HG03025 (cell line): ENCODE results near the gene RPL13A.
"Not testable (repeated sequence)": the region's sequence is repeated elsewhere in the genome, so short reads cannot be mapped to it uniquely, and the experiment has no call there.

Source experiments
- ATAC-seq: cut with Tn5 transposase; IDR thresholded peaks from one replicate; pipeline ENCODE4 v1.9.1; 2021; ENCODE audit warnings: mild to moderate bottlenecking, moderate library complexity; ENCODE audit not compliant: unreplicated experiment, low FRiP score

RPL13A gene

DNA sequence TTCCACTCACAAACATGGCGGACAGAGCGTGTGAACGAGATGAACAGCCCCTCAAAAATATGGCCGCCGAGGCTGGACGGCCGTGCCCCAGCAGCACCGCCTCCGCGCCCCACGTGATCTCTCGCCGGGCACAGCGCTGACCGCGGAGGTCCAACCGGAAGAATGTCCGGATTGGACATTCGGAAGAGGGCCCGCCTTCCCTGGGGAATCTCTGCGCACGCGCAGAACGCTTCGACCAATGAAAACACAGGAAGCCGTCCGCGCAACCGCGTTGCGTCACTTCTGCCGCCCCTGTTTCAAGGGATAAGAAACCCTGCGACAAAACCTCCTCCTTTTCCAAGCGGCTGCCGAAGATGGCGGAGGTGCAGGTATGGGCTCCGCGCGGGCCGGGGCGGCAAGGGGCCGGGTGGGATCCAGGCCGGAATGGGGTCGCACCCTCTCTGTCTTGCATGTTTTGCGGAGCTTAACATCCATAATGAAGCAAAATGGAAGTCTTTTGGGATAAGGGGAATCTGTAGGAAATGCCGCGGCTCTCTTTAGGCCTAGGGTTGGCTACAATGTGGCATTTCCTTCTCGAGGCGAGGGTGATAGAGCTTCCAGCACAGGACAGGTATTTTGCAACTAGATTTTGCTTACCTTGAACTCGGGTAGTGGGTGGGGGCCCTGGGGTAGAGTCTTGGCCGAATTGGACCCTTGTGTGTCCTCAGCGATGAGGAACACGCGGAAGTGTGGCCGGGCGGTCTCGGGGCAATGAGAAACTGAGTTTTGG is at the start of gene RPL13A:
Gene RPL13A (plus strand): TSS at position 332 of the 769 bp plus-strand sequence. CDS start 22 bp downstream, at position 354.
- peak; percentile 79 for ATAC-seq

DNA sequence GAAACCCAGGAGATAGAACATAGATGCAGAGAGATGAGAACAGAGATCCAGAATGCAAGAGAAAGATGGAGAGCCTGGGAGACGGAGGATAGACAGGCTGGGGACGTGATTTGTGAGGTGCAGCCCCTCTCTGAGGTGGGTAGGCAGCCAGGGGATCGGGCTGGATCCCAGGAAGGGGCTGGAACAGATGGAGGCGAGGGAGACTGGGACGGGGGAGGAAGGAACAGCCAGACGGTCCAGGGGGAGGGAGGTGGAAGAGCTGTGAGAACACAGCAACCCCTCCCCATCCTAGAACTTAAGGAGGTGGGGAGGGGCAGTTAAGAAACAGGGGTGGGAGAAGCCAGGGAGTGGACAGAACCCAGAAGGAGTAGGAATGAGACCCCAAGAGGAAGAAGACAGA is 49.1 kb upstream of the RPL13A start:
- ATAC-seq = no peak

DNA sequence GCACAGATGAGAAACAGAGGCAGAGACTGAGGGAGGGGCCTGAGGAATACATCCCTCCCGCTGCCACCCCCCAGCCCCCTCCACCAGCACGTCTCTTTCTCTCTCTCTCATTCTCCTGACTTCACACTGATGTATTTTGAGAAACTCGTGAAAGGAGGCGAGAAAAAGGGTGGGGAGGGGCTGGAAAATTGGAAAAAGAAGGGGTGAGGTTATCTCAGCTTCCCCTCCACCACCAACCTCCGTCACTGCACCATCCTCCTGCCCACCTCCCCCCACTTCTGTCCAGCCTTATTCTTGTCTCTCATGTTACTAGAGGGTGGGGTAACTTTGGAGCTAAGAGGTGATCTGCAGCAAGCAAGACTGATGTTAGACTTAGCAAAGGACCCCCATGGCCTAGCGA is 47.6 kb upstream of the RPL13A start:
- no peak for ATAC-seq

- ATAC-seq = no peak
Measured at GRCh38 chr19:49440439-49441209, 46.8 kb upstream of the RPL13A start.

DNA sequence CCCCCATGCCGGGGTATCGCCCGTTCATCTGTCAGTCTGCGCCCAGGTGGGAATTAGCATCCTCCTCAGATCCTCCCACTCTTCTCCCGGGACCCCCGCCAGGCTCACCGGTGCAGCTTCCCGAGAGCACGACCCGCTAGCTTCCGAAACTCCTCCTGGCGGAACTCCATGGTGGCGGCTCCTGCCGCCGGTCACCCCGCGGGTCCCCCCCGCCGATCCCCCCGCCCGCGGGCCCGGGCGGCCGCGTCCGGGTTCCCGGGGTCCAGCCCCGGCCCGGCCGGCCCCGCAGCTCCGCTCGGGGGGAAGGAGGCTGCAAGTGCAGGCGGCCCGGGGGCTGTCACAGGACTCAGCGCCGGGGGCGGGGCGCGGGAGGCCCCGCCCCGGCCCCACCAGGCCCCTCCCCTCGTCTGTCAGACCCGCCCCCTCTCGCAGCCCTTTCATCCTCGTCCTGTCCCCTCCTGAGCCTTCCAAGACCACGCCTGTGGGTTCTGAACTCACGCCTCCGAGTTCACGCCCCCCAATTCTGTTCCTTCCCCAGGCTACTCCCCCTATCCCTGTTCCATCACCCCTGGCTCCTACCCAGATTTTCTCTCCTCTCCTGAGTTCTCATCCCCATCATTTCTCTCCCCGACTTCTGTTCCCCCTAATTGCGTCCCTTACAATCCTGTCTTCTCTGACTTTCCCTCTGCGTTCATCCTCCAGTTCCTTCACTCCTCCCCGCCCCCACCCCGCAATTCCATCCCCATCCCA is 46.0 kb upstream of the RPL13A start, which contains the start of gene SLC17A7:
Gene SLC17A7 (minus strand): TSS at position 318 of the 750 bp plus-strand sequence. CDS start 148 bp downstream, at position 170.
- ATAC-seq = no peak

DNA sequence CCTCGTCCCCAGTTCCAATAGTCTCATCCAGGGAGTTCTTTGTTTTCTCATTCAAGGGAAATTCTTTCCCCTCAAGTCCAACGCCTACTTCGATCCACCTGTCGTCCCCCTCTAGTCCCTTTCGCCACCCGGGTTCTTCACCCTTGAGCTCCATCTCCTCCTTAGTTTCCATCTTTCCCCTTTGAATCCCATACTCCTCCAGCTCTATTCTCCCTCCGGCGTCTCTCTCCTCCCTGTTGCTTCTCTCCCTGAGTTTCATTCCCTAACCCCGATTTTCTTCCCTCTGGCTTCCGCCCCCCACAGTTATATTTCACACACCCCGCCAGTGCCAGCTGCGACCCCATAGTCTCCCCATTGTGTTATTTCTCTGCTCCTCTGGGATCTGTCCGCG is 45.5 kb upstream of the RPL13A start:
- no peak for ATAC-seq

DNA sequence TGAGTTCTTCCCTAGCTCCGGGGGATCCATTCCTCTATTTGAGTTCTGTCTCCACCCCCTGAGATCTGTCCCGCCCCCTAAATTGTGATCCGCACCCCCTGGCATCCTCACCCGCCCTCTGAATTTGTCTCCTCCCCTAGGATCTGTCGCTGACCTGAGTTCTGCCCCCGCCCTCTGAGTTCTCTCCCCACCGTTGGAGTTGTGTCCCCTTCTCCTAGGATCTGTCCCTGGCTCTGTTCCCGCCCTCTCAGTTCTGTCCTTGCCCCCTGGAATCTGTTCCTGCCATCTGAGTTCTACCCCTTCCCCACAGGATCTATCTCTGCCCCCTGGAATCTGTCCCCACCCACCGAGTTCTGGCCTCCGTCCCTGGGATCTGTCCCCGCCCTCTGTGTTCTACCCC is 45.1 kb upstream of the RPL13A start:
- ATAC-seq = no peak

- ATAC-seq = peak; percentile 11
Measured at GRCh38 chr19:49442771-49443365, 44.5 kb upstream of the RPL13A start.

GRCh38 chr19:49443366-49444099 is 43.9 kb upstream of the RPL13A start:
- ATAC-seq = peak; percentile 73

DNA sequence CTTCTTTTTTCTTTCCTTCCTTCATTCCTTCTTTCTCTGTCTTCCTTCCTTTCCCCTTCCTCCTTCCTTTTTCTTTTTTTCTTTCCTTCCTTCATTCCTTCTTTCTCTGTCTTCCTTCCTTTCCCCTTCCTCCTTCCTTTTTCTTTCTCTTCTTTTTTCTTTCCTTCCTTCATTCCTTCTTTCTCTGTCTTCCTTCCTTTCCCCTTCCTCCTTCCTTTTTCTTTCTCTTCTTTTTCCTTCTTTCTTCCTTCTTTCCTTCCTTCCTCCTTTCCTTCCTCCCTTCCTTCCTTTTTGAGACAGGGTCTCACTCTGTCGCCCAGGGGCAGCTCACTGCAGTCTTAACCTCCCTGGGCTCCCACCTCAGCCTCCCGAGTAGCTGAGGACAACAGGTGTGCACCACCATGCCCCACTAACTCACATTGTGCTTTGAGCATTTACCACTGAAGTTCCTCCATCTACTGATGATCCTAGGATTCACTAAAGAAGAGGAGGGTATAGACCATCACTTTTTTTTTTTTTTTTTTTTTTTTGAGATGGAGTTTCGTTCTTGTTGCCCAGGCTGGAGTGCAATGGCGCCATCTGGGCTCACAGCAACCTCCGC is 43.2 kb upstream of the RPL13A start:
- not testable (repeated sequence) for ATAC-seq

DNA sequence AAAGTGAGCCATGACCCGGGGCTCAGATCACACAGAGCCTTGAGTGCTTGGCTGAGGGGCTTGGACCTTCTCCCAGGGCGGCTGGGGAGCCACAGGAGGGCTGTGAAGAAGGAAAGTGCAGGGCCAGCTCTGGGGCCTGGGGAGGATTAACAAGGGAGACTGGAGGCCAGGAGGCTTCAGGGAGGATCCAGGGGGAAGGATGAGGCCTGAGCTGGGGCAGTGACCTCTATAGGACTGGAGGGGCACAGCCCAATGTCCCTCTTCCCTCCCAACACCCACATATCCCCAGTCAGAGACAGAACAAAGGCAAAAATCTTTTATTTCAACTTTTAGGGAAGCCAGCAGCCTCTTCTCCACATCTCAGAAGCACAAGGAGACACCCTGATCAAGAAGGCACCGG is 41.4 kb upstream of the RPL13A start:
- no peak for ATAC-seq

GRCh38 chr19:49447485-49448431 is 39.6 kb upstream of the RPL13A start:
- ATAC-seq = no peak

DNA sequence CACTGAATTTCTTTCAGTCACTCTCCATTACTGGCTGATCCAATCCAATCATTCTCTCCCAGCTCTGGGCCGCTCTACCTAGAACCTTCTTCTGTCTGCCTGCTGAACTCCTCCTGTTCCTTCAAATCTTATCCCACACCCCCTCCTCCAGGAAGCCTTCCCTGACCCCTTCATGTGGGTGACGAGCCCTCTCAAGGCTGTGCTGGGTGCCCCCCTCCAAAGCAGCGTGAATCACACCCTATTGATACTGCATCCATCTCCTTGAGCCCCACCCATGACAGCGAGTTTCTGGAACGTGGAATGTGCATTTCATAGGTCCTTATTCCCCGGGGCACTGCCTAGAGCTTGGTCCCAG is 39.0 kb upstream of the RPL13A start:
- ATAC-seq = no peak

DNA sequence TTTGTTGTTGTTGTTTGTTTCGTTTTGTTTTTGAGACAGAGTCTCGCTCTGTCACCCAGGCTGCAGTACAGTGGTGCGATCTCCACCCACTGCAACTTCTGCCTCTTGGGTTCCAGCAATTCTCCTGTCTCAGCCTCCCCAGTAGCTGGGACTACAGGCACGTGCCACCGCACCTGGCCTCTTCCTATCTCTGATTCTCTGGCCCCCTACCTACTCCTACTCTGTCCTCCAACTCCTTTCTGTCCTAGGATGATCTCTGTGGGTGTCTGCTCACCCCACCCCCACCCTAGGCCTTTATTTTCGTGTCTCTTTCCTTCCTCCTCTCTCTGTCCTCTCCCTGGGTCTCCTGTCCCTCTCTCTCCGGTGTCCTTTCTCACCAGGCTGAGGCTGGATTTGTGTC is 37.0 kb upstream of the RPL13A start:
- ATAC-seq = no peak

- peak; percentile 49 for ATAC-seq
Measured at GRCh38 chr19:49451430-49452181, 35.8 kb upstream of the RPL13A start, which contains the start of gene PIH1D1. PIH1D1 (minus strand) TSS chr19:49451814; CDS start chr19:49451574, 240 bp downstream.

DNA sequence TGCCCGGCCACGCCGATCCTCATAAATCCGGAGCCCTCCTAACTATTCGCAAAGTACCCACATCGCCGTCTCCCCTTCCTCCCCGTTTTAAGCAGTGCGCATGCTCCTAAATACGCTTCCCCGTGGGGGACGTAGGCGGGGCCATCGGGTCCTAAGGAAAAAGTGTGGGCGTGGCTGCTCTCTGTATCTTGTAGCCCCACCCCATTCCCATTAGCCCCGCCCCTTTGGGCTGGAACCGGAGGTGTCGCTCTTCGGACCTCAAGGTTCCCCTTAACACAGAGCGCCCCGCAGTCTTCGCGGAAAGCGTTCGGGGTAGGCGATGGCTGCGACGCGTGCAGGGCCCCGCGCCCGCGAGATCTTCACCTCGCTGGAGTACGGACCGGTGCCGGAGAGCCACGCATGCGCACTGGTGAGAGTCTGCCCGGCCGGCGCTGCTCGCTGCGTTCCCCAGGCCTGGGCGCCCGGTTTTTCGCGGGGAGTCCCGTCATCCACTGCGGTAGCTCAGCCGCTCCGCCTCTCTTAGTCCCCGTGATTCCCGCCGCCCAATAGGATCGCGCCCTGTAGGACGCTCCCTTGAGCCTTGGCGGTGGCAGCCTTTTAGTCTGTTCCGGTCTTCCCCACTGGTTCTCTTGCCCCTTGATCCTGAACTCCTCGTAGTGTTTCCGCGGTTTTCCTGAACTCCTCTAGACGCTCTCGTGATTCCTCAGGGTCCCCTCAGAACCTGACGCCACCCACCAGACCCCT is 34.2 kb upstream of the RPL13A start, which contains the start of gene ALDH16A1:
Gene ALDH16A1 (plus strand): TSS at position 213 of the 744 bp plus-strand sequence. CDS start 107 bp downstream, at position 320.
- ATAC-seq = peak; percentile 76

GRCh38 chr19:49453757-49454240 is 33.6 kb upstream of the RPL13A start:
- ATAC-seq = no peak
